DND-41 (cell line): ENCODE measurements around the gene NPY2R.

Experiments used
- ATAC-seq: fragments of 200-7000 bp; cut with Tn5 transposase; 3 replicates; pipeline ENCODE4 v1.9.1; 2021; ENCODE audit warnings: low read depth; ENCODE audit not compliant: insufficient read depth
- DNase-seq: peaks from one replicate; pipeline ENCODE4 v3.0.0-alpha.2; 2020
- H2AFZ ChIP-seq: 2 replicates; pipeline ENCODE4 v1.6.0; 2012; ENCODE audit warnings: low read depth, low read length
- H3K27ac ChIP-seq: 2 replicates; pipeline ENCODE4 v1.5.1; 2012; ENCODE audit warnings: low read length, inconsistent platforms
- H3K27me3 ChIP-seq: fragments of 200-600 bp; sonication (generic); 2 replicates; pipeline ENCODE4 v1.6.0; 2012; ENCODE audit warnings: low read length, mild to moderate bottlenecking, inconsistent platforms; ENCODE audit not compliant: insufficient read depth, poor library complexity
- H3K36me3 ChIP-seq: 2 replicates; pipeline ENCODE4 v1.5.1; 2012; ENCODE audit warnings: low read length, inconsistent platforms; ENCODE audit not compliant: insufficient read depth
- H3K4me1 ChIP-seq: 2 replicates; pipeline ENCODE4 v1.5.1; 2012; ENCODE audit warnings: mild to moderate bottlenecking, low read length; ENCODE audit not compliant: insufficient read depth
- H3K4me2 ChIP-seq: 2 replicates; pipeline ENCODE4 v1.6.0; 2012; ENCODE audit warnings: mild to moderate bottlenecking, moderate library complexity, low read length, inconsistent platforms; ENCODE audit not compliant: insufficient read depth
- H3K4me3 ChIP-seq, 2 experiments: fragments of 200-600 bp in 1 of 2; shearing (Covaris generic) in 1 of 2; 2 replicates each; pipeline ENCODE4 v1.5.1; 2012 to 2016; ENCODE audit warnings: inconsistent platforms in 2 of 2, low read length in 2 of 2, mild to moderate bottlenecking in 2 of 2, low read depth in 1 of 2, moderate library complexity in 1 of 2
- H3K79me2 ChIP-seq: 2 replicates; pipeline ENCODE4 v1.6.0; 2012; ENCODE audit warnings: low read length, inconsistent platforms; ENCODE audit not compliant: insufficient read depth
- H3K9ac ChIP-seq: 2 replicates; pipeline ENCODE4 v1.6.0; 2012; ENCODE audit warnings: low read depth, mild to moderate bottlenecking, inconsistent platforms, low read length, moderate library complexity
- H3K9me3 ChIP-seq: 2 replicates; pipeline ENCODE4 v1.5.1; 2012; ENCODE audit warnings: low read length, moderate library complexity, mild to moderate bottlenecking, inconsistent platforms; ENCODE audit not compliant: insufficient read depth, severe bottlenecking
- H4K20me1 ChIP-seq: 2 replicates; pipeline ENCODE4 v1.6.0; 2012; ENCODE audit warnings: low read length; ENCODE audit not compliant: insufficient read depth
- EZH2 ChIP-seq: IDR thresholded peaks from 3 replicates; pipeline ENCODE4 v1.6.1; 2012; ENCODE audit warnings: borderline replicate concordance, low read depth, mild to moderate bottlenecking, moderate library complexity, low read length, inconsistent platforms; ENCODE audit not compliant: severe bottlenecking
- TF ChIP-seq, protein P1 (sequence below): IDR thresholded peaks from 2 replicates; pipeline ENCODE4 v1.5.1; 2012; ENCODE audit warnings: borderline replicate concordance, low read length, moderate library complexity, mild to moderate bottlenecking; ENCODE audit not compliant: poor library complexity, severe bottlenecking; ENCODE audit errors: extremely low read depth

Gene NPY2R

DNA sequence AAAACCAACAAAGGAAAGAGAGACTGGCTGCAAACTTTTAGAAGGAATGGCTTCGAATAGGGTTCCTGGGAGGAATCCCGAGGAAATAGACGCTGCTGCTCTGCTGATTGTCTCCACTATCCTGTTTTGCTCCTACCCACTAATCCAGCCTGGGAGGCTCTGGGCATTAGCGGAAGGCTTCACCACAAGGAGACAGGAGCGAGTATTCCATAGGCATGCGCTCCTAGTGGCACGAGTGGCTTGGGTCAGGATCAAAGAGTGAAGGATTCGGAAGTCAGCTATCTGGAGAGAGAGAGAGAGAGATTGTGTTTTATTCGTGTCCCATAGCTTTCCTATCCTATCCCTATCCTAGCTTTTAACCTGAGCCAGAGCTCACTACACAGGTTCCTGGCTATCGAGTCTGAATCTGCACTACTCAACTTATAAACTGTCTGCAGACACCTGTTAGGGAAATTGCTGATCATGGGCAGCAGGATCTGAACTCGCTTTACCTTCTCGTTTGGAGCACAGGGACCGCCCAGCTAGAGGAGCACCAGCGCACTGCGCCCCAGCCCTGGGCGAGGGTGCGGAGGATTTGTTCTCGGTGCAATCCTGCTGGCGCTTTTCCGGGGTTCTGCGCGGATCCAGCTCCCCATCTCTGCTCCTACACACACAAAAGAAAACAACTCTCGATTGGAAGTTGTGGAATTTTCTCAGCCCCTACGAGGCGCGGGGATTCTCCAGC is 740 bp upstream of the NPY2R start:
- DNase-seq (no peak), ATAC-seq (no peak)
- H3K4me2 ChIP-seq = no peak overlapping the region
- no peak for TF ChIP-seq EZH2
- TF ChIP-seq, protein P1, sequence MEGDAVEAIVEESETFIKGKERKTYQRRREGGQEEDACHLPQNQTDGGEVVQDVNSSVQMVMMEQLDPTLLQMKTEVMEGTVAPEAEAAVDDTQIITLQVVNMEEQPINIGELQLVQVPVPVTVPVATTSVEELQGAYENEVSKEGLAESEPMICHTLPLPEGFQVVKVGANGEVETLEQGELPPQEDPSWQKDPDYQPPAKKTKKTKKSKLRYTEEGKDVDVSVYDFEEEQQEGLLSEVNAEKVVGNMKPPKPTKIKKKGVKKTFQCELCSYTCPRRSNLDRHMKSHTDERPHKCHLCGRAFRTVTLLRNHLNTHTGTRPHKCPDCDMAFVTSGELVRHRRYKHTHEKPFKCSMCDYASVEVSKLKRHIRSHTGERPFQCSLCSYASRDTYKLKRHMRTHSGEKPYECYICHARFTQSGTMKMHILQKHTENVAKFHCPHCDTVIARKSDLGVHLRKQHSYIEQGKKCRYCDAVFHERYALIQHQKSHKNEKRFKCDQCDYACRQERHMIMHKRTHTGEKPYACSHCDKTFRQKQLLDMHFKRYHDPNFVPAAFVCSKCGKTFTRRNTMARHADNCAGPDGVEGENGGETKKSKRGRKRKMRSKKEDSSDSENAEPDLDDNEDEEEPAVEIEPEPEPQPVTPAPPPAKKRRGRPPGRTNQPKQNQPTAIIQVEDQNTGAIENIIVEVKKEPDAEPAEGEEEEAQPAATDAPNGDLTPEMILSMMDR = no peak
- no peak overlapping the region for H3K27ac ChIP-seq
- no peaks in the 10 kb centered on the region for H3K9me3 ChIP-seq
- no peaks in the 10 kb centered on the region for H3K79me2 ChIP-seq
- no peak overlapping the region for H3K4me3 ChIP-seq
- no peak overlapping the region for H3K9ac ChIP-seq
- no peaks in the 10 kb centered on the region for H3K36me3 ChIP-seq
- no peaks in the 10 kb centered on the region for H3K4me1 ChIP-seq
- H3K27me3 ChIP-seq = peaks cover 3% of the 10 kb centered on the region
- H4K20me1 ChIP-seq = no peaks in the 10 kb centered on the region
- no peak overlapping the region for H2AFZ ChIP-seq

DNA sequence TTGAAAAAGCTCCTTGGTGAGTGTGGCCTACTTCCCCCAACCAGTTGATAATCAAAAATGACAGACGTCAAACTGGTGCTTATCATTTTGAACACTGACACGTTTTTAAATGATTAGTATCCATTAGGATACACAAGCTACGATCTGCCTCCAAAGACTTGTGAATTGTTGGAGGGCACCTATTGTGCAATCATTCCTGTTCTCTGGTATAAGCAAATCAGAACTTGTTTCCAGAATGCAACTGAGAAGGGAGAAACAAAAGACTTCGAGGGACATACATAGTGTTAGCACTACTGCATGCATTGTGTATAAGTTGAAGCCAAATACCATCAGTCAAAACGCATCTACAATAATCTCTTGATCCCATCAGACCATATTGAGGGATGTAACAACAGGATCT is 11.6 kb downstream of the NPY2R start:
- Histone ChIP-seq H3K4me2 (no peak overlapping the region), H3K27me3 (no peaks in the 10 kb centered on the region), H3K4me3 (no peak overlapping the region), H3K4me1 (no peaks in the 10 kb centered on the region), H3K9ac (no peak overlapping the region), H4K20me1 (no peaks in the 10 kb centered on the region), H3K27ac (no peak overlapping the region), H2AFZ (no peak overlapping the region), H3K9me3 (no peaks in the 10 kb centered on the region), H3K79me2 (no peaks in the 10 kb centered on the region), H3K36me3 (no peaks in the 10 kb centered on the region)
- ATAC-seq (no peak), DNase-seq (no peak)
- TF ChIP-seq, protein P1 = no peak
- no peak for TF ChIP-seq EZH2

DNA sequence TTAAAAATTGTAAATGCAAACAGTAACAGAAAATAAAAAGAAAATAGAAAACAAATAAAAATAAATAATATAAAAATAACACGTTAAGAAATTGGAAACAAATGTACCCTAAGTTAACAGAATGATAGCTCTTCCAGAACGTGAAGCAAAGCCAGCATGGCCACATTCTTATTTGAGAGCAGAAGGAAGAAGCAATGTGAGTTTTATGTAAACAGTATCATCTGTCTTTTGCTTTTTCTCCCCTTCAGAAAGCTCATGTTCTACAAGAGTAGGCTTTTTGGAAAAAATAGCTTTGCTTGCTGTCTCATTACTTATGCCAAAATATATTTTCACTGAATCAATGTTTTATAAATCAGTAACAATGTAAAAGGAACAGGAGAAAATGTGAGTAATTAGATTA is 18.7 kb downstream of the NPY2R start:
- no peaks in the 10 kb centered on the region for H3K79me2 ChIP-seq
- H3K4me3 ChIP-seq = no peak overlapping the region
- no peaks in the 10 kb centered on the region for H3K9me3 ChIP-seq
- no peak for DNase-seq
- TF ChIP-seq, protein P1 = no peak
- TF ChIP-seq EZH2 = no peak
- no peaks in the 10 kb centered on the region for H3K36me3 ChIP-seq
- no peak overlapping the region for H3K4me2 ChIP-seq
- no peak overlapping the region for H2AFZ ChIP-seq
- no peak overlapping the region for H3K27ac ChIP-seq
- ATAC-seq = no peak
- no peaks in the 10 kb centered on the region for H4K20me1 ChIP-seq
- H3K4me1 ChIP-seq = no peaks in the 10 kb centered on the region
- no peak overlapping the region for H3K9ac ChIP-seq
- no peaks in the 10 kb centered on the region for H3K27me3 ChIP-seq

DNA sequence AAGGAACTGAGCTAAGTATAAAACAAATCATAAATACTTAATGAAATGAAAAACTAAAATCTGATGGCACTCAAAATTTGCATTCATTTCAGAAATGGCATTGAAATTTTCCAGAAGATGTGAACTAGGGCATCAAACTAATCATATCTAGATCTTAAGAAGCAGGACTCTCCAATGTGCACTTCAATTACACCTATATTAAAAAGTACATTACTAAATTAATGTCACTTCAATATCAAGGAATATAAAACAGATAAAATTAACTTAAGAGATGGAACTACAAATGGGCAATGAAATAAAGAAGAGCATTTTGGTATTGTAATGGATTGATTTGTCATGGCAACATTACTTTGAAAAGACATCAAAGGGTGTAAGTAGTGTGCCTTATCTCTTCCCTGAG is 20.3 kb downstream of the NPY2R start:
- no peaks in the 10 kb centered on the region for H4K20me1 ChIP-seq
- H3K36me3 ChIP-seq = no peaks in the 10 kb centered on the region
- H2AFZ ChIP-seq = no peak overlapping the region
- TF ChIP-seq EZH2 = no peak
- TF ChIP-seq, protein P1 = no peak
- H3K9me3 ChIP-seq = no peaks in the 10 kb centered on the region
- H3K4me3 ChIP-seq = no peak overlapping the region
- no peaks in the 10 kb centered on the region for H3K27me3 ChIP-seq
- ATAC-seq = no peak
- no peak overlapping the region for H3K9ac ChIP-seq
- H3K4me2 ChIP-seq = no peak overlapping the region
- H3K27ac ChIP-seq = no peak overlapping the region
- no peak for DNase-seq
- no peaks in the 10 kb centered on the region for H3K79me2 ChIP-seq
- H3K4me1 ChIP-seq = no peaks in the 10 kb centered on the region
